HEK293 (cell line): ENCODE measurements around the gene JMJD6.

ENCODE experiments used
- CTCF ChIA-PET: fragments of 350-600 bp; formaldehyde crosslinking; extraction: SDS; loops from one replicate; lab custom pipeline; 2021; ENCODE audit warnings: antibody characterized with exemption; lab: Yijun Ruan, JAX
- POLR2A ChIA-PET: fragments of 300-600 bp; formaldehyde crosslinking; extraction: SDS; loops from one replicate; lab custom pipeline; 2020; ENCODE audit warnings: antibody characterized with exemption, inconsistent platforms; lab: Yijun Ruan, JAX
- H3K27ac ChIP-seq: fragments of 200-500 bp; sonication (Bioruptor generic); 2 replicates; pipeline ENCODE4 v1.5.1; 2014; ENCODE audit warnings: low read depth, low read length, control low read depth, inconsistent platforms; ENCODE audit errors: extremely low read depth
- H3K36me3 ChIP-seq, 2 experiments: fragments of 200-500 bp in 1 of 2; sonication (Bioruptor generic) in 1 of 2; 1 replicate in 1 of 2; 2 replicates in 1 of 2; pipeline ENCODE4 v1.5.1; 2014 to 2017; ENCODE audit warnings: inconsistent platforms in 2 of 2, low read length in 2 of 2; ENCODE audit not compliant: control insufficient read depth in 2 of 2, insufficient read depth in 1 of 2
- H3K4me1 ChIP-seq: fragments of 200-500 bp; sonication (Bioruptor generic); 2 replicates; pipeline ENCODE4 v1.5.1; 2014; ENCODE audit warnings: mild to moderate bottlenecking, low read length, inconsistent platforms; ENCODE audit not compliant: control insufficient read depth, insufficient read depth
- H3K4me3 ChIP-seq: 2 replicates; pipeline ENCODE4 v1.5.1; 2011; ENCODE audit warnings: low read depth, mild to moderate bottlenecking, control low read depth, low read length, moderate library complexity
- H3K9me3 ChIP-seq: fragments of 200-500 bp; sonication (Bioruptor generic); 2 replicates; pipeline ENCODE4 v1.5.1; 2014; ENCODE audit warnings: low read depth, low read length, inconsistent platforms; ENCODE audit not compliant: control insufficient read depth, insufficient read depth
- BCL11B ChIP-seq: fragments of 450-650 bp; formaldehyde crosslinking; IDR thresholded peaks from 2 replicates; pipeline ENCODE4 v1.5.1; 2016; ENCODE audit warnings: low read depth, missing biosample characterization, missing genetic modification characterization
- HOXD13 ChIP-seq: sonication (generic); formaldehyde crosslinking; IDR thresholded peaks from 2 replicates; pipeline ENCODE4 v1.8.0; 2022; ENCODE audit warnings: missing genetic modification reagents, borderline replicate concordance
- REPIN1 ChIP-seq: fragments of 450-650 bp; formaldehyde crosslinking; IDR thresholded peaks from 2 replicates; pipeline ENCODE4 v1.5.1; 2017; ENCODE audit warnings: missing biosample characterization, missing genetic modification characterization, low read depth
- SALL2 ChIP-seq: fragments of 450-650 bp; formaldehyde crosslinking; IDR thresholded peaks from 2 replicates; pipeline ENCODE4 v1.5.0; 2017; ENCODE audit warnings: missing biosample characterization, mild to moderate bottlenecking, missing genetic modification characterization, borderline replicate concordance
- ZBTB8A ChIP-seq: fragments of 450-650 bp; formaldehyde crosslinking; IDR thresholded peaks from 2 replicates; pipeline ENCODE4 v1.5.1; 2016; ENCODE audit warnings: missing biosample characterization, missing genetic modification characterization
- ZFP3 ChIP-seq: fragments of 450-650 bp; formaldehyde crosslinking; IDR thresholded peaks from 2 replicates; pipeline ENCODE4 v1.5.1; 2016; ENCODE audit warnings: low read depth, missing biosample characterization, missing genetic modification characterization
- ZNF174 ChIP-seq: fragments of 450-650 bp; formaldehyde crosslinking; IDR thresholded peaks from 2 replicates; pipeline ENCODE4 v1.5.0; 2017; ENCODE audit warnings: missing biosample characterization, mild to moderate bottlenecking, missing genetic modification characterization
- ZNF510 ChIP-seq: fragments of 450-650 bp; formaldehyde crosslinking; IDR thresholded peaks from 2 replicates; pipeline ENCODE4 v1.5.1; 2018; ENCODE audit warnings: mild to moderate bottlenecking, missing genetic modification characterization, missing biosample characterization; ENCODE audit not compliant: insufficient replicate concordance
- ZNF514 ChIP-seq: fragments of 450-650 bp; formaldehyde crosslinking; IDR thresholded peaks from 2 replicates; pipeline ENCODE4 v1.5.1; 2016; ENCODE audit warnings: missing biosample characterization, missing genetic modification characterization
- ZNF549 ChIP-seq: fragments of 450-650 bp; IDR thresholded peaks from 2 replicates; pipeline ENCODE4 v1.5.1; 2018; ENCODE audit warnings: missing biosample characterization, missing genetic modification characterization, mild to moderate bottlenecking, inconsistent platforms, moderate library complexity
- ZNF561 ChIP-seq: fragments of 450-650 bp; IDR thresholded peaks from 2 replicates; pipeline ENCODE4 v1.5.1; 2018; ENCODE audit warnings: missing biosample characterization, missing genetic modification characterization, borderline replicate concordance
- ZNF624 ChIP-seq: fragments of 450-650 bp; formaldehyde crosslinking; IDR thresholded peaks from 2 replicates; pipeline ENCODE4 v1.5.1; 2017; ENCODE audit warnings: missing biosample characterization, missing genetic modification characterization
- ZNF670 ChIP-seq: fragments of 450-650 bp; formaldehyde crosslinking; IDR thresholded peaks from 2 replicates; pipeline ENCODE4 v1.5.1; 2016; ENCODE audit warnings: missing biosample characterization, missing genetic modification characterization, low read depth
- ZNF701 ChIP-seq: fragments of 450-650 bp; formaldehyde crosslinking; IDR thresholded peaks from 2 replicates; pipeline ENCODE4 v1.5.1; 2016; ENCODE audit warnings: missing biosample characterization, missing genetic modification characterization
- ZNF707 ChIP-seq: fragments of 450-650 bp; formaldehyde crosslinking; IDR thresholded peaks from 2 replicates; pipeline ENCODE4 v1.5.1; 2016; ENCODE audit warnings: missing biosample characterization, missing genetic modification characterization
- ZNF747 ChIP-seq: fragments of 450-650 bp; formaldehyde crosslinking; IDR thresholded peaks from 2 replicates; pipeline ENCODE4 v1.5.1; 2016; ENCODE audit warnings: missing biosample characterization, missing genetic modification characterization
- ZNF776 ChIP-seq: fragments of 450-650 bp; formaldehyde crosslinking; IDR thresholded peaks from 2 replicates; pipeline ENCODE4 v1.5.0; 2017; ENCODE audit warnings: missing biosample characterization, missing genetic modification characterization, borderline replicate concordance
- TF ChIP-seq, protein P1 (sequence below): fragments of 450-650 bp; formaldehyde crosslinking; IDR thresholded peaks from 2 replicates; pipeline ENCODE4 v1.5.1; 2016; ENCODE audit warnings: missing biosample characterization, missing genetic modification characterization
- TF ChIP-seq, protein P2 (sequence below): fragments of 450-650 bp; formaldehyde crosslinking; conservative IDR thresholded peaks from 2 replicates; pipeline ENCODE4 v1.5.1; 2016; ENCODE audit warnings: low read depth, missing biosample characterization, missing genetic modification characterization
- TF ChIP-seq, protein P3 (sequence below): fragments of 450-650 bp; IDR thresholded peaks from 2 replicates; pipeline ENCODE4 v1.5.1; 2018; ENCODE audit warnings: missing biosample characterization, missing genetic modification characterization
- TF ChIP-seq, protein P4 (sequence below): fragments of 450-650 bp; formaldehyde crosslinking; optimal IDR thresholded peaks from 2 replicates; pipeline ENCODE3; 2016; ENCODE audit warnings: missing biosample characterization, mild to moderate bottlenecking, missing genetic modification characterization
- TF ChIP-seq, protein P5 (sequence below): fragments of 450-650 bp; formaldehyde crosslinking; IDR thresholded peaks from 2 replicates; pipeline ENCODE4 v1.5.1; 2016; ENCODE audit warnings: missing biosample characterization, missing genetic modification characterization
- TF ChIP-seq, protein P6 (sequence below): fragments of 450-650 bp; formaldehyde crosslinking; IDR thresholded peaks from 2 replicates; pipeline ENCODE4 v1.5.1; 2017; ENCODE audit warnings: missing biosample characterization, missing genetic modification characterization
- TF ChIP-seq, protein P7 (sequence below): fragments of 450-650 bp; formaldehyde crosslinking; IDR thresholded peaks from 2 replicates; pipeline ENCODE4 v1.5.1; 2016; ENCODE audit warnings: missing biosample characterization, missing genetic modification characterization, borderline replicate concordance

Gene JMJD6

DNA sequence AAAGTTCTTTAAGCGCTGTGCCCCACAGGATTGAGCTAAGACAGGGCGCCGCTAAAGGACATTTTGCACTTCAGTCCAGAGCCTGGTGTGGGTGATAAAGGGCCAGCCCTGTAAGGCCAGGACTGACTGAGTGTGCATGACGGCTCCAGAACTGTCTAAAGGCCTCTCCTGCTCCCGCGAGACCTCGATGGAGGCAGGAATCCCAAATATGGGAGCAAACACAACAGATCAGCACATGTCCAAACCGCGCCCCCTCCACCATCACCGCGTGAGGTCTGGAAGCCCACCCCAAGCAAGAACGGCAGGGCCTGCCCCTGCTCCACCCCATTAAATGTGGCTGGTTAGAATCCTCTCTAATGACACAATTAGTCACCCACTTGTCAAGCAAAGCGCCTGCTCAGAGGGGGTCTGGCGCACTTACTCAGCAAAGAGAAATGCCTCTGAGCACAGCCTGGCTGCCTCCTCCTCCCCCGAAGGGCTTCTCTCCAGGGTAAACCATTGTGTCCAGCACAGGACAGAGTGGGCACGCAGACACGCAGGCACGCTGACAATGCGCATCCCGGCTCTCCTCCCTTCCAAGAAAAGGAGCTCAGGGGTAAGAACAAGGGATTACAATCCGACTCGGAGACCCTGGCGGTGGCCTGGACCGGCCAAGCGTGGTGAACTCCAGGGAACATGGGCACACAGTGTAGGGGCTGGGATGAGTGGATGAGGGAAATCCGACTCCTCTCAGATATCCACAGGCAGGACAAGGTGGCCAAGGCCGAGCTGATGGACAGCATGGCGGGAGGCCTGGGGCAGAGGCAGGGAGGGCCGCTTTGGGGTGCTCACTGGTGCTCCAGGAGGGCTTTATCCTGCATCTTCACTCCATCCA, 17.1 kb downstream of the JMJD6 start:
- peak overlapping the region; percentile 65 for H3K4me3 ChIP-seq
- peaks cover 27% of the 10 kb centered on the region for H3K4me1 ChIP-seq
- no peaks in the 10 kb centered on the region for H3K9me3 ChIP-seq
- ChIA-PET POLR2A (interaction anchor here (0.6 to 3.5 kb wide), 13 partner anchors 7 to 385 kb away, joined by 3 to 22 read pairs (median 3); partner anchors contain the start of genes JMJD6 and METTL23), CTCF (interaction anchor here (0.6 to 4.6 kb wide), 14 partner anchors 10 to 695 kb away, joined by 3 to 22 read pairs (median 4); no protein-coding TSS in a partner anchor)
- H3K36me3 ChIP-seq: peaks cover 5 to 35% of the 10 kb centered on the region in 2 experiments; a peak in 2 of 3 replicates
- peak overlapping the region; percentile 87 for H3K27ac ChIP-seq
- no peak for TF ChIP-seq ZNF670 (tag by site-specific recombination)
- TF ChIP-seq ZNF514 (tag by site-specific recombination): no peak
- TF ChIP-seq, protein P1, sequence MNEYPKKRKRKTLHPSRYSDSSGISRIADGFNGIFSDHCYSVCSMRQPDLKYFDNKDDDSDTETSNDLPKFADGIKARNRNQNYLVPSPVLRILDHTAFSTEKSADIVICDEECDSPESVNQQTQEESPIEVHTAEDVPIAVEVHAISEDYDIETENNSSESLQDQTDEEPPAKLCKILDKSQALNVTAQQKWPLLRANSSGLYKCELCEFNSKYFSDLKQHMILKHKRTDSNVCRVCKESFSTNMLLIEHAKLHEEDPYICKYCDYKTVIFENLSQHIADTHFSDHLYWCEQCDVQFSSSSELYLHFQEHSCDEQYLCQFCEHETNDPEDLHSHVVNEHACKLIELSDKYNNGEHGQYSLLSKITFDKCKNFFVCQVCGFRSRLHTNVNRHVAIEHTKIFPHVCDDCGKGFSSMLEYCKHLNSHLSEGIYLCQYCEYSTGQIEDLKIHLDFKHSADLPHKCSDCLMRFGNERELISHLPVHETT (tag by site-specific recombination): no peak; the same call in 1 of the 2 replicates
- no peak for TF ChIP-seq BCL11B (tag by site-specific recombination)
- TF ChIP-seq, protein P2, sequence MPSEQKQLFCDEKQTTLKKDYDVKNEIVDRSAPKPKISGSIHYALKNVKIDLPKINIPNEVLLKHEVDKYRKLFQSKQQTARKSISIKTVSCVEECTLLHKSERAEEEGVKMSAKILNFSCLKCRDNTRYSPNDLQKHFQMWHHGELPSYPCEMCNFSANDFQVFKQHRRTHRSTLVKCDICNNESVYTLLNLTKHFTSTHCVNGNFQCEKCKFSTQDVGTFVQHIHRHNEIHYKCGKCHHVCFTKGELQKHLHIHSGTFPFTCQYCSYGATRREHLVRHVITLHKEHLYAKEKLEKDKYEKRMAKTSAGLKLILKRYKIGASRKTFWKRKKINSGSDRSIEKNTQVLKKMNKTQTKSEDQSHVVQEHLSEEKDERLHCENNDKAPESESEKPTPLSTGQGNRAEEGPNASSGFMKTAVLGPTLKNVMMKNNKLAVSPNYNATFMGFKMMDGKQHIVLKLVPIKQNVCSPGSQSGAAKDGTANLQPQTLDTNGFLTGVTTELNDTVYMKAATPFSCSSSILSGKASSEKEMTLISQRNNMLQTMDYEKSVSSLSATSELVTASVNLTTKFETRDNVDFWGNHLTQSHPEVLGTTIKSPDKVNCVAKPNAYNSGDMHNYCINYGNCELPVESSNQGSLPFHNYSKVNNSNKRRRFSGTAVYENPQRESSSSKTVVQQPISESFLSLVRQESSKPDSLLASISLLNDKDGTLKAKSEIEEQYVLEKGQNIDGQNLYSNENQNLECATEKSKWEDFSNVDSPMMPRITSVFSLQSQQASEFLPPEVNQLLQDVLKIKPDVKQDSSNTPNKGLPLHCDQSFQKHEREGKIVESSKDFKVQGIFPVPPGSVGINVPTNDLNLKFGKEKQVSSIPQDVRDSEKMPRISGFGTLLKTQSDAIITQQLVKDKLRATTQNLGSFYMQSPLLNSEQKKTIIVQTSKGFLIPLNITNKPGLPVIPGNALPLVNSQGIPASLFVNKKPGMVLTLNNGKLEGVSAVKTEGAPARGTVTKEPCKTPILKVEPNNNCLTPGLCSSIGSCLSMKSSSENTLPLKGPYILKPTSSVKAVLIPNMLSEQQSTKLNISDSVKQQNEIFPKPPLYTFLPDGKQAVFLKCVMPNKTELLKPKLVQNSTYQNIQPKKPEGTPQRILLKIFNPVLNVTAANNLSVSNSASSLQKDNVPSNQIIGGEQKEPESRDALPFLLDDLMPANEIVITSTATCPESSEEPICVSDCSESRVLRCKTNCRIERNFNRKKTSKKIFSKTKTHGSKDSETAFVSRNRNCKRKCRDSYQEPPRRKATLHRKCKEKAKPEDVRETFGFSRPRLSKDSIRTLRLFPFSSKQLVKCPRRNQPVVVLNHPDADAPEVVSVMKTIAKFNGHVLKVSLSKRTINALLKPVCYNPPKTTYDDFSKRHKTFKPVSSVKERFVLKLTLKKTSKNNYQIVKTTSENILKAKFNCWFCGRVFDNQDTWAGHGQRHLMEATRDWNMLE (tag by site-specific recombination): no peak
- no peak for TF ChIP-seq ZNF174
- TF ChIP-seq, protein P3, sequence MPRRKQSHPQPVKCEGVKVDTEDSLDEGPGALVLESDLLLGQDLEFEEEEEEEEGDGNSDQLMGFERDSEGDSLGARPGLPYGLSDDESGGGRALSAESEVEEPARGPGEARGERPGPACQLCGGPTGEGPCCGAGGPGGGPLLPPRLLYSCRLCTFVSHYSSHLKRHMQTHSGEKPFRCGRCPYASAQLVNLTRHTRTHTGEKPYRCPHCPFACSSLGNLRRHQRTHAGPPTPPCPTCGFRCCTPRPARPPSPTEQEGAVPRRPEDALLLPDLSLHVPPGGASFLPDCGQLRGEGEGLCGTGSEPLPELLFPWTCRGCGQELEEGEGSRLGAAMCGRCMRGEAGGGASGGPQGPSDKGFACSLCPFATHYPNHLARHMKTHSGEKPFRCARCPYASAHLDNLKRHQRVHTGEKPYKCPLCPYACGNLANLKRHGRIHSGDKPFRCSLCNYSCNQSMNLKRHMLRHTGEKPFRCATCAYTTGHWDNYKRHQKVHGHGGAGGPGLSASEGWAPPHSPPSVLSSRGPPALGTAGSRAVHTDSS (tag by site-specific recombination): no peak
- TF ChIP-seq SALL2 (tag by site-specific recombination): no peak
- TF ChIP-seq ZNF549 (tag by site-specific recombination): no peak
- no peak for TF ChIP-seq ZNF510 (tag by site-specific recombination)
- TF ChIP-seq, protein P4, sequence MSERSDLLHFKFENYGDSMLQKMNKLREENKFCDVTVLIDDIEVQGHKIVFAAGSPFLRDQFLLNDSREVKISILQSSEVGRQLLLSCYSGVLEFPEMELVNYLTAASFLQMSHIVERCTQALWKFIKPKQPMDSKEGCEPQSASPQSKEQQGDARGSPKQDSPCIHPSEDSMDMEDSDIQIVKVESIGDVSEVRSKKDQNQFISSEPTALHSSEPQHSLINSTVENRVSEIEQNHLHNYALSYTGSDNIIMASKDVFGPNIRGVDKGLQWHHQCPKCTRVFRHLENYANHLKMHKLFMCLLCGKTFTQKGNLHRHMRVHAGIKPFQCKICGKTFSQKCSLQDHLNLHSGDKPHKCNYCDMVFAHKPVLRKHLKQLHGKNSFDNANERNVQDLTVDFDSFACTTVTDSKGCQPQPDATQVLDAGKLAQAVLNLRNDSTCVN (tag by site-specific recombination): peak; percentile 32
- no peak for TF ChIP-seq ZNF701 (tag by site-specific recombination)
- TF ChIP-seq, protein P5, sequence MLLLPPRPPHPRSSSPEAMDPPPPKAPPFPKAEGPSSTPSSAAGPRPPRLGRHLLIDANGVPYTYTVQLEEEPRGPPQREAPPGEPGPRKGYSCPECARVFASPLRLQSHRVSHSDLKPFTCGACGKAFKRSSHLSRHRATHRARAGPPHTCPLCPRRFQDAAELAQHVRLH (tag by site-specific recombination): no peak
- peak; percentile 80 for TF ChIP-seq ZBTB8A
- TF ChIP-seq ZNF561 (tag by site-specific recombination): peak; percentile 76
- no peak for TF ChIP-seq ZNF624 (tag by site-specific recombination)
- TF ChIP-seq ZNF707 (tag by site-specific recombination): no peak
- TF ChIP-seq, protein P6, sequence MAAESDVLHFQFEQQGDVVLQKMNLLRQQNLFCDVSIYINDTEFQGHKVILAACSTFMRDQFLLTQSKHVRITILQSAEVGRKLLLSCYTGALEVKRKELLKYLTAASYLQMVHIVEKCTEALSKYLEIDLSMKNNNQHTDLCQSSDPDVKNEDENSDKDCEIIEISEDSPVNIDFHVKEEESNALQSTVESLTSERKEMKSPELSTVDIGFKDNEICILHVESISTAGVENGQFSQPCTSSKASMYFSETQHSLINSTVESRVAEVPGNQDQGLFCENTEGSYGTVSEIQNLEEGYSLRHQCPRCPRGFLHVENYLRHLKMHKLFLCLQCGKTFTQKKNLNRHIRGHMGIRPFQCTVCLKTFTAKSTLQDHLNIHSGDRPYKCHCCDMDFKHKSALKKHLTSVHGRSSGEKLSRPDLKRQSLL (tag by site-specific recombination): peak; percentile 88
- TF ChIP-seq ZFP3 (tag by site-specific recombination): no peak
- TF ChIP-seq, protein P7, sequence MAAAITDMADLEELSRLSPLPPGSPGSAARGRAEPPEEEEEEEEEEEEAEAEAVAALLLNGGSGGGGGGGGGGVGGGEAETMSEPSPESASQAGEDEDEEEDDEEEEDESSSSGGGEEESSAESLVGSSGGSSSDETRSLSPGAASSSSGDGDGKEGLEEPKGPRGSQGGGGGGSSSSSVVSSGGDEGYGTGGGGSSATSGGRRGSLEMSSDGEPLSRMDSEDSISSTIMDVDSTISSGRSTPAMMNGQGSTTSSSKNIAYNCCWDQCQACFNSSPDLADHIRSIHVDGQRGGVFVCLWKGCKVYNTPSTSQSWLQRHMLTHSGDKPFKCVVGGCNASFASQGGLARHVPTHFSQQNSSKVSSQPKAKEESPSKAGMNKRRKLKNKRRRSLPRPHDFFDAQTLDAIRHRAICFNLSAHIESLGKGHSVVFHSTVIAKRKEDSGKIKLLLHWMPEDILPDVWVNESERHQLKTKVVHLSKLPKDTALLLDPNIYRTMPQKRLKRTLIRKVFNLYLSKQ (tag by site-specific recombination): no peak
- TF ChIP-seq ZNF776 (tag by site-specific recombination): no peak
- TF ChIP-seq HOXD13: no peak
- no peak for TF ChIP-seq REPIN1 (tag by site-specific recombination)
- no peak for TF ChIP-seq ZNF747
